ENCODE data around the gene SLC25A13. TPM values are rescaled to one million over a fixed set of nuclear protein-coding genes. Genes with fewer than 3 reads are reported as not detected.
A peak's percentile ranks its signal among the peaks of the same experiment; 100 is the strongest.

Gene SLC25A13
- total and polyA plus RNA-seq, 2 of the 13 experiments (the other 11 are each of a cell fraction or from before 2014, with no cell fraction given): 36.2 to 84.9 TPM

- Histone ChIP-seq H3K36me3 (replicated peaks in 1 of 2; ENCODE audit: control insufficient read depth in 1 of 2, insufficient read depth in 2 of 2, low read length in 2 of 2) (peaks cover 11 to 44% of the 10 kb centered on the region in 2 experiments), H3K27me3 (ENCODE audit: control insufficient read depth in 1 of 2, insufficient read depth in 2 of 2, low read length in 2 of 2) (no peaks in the 10 kb centered on the region), H4K20me1 (ENCODE audit: insufficient read depth, low read length) (no peaks in the 10 kb centered on the region), H2AFZ (ENCODE audit: low read length) (no peak overlapping the region), H3K4me3 (replicated peaks in 1 of 3; ENCODE audit: insufficient read depth in 1 of 3, low read depth in 2 of 3, low read length in 3 of 3) (no peak overlapping the region), H3K4me1 (ENCODE audit: insufficient read depth, low read length) (peaks cover 14% of the 10 kb centered on the region), H3K9me3 (ENCODE audit: low read length) (no peaks in the 10 kb centered on the region), H3K27ac (ENCODE audit: extremely low read length, insufficient read depth, low read length) (no peak overlapping the region), H3K79me2 (ENCODE audit: insufficient read depth, low read length) (no peaks in the 10 kb centered on the region), H3K4me2 (ENCODE audit: low read depth, low read length) (no peak overlapping the region), H3K9ac (ENCODE audit: insufficient read depth, low read depth, low read length) (no peak overlapping the region)
- FAIRE-seq (no peak), ATAC-seq (peak; percentile 50; the same call in 2 of the 3 replicates), DNase-seq (ENCODE audit: low spot score) (no peak)
- ChIA-PET CTCF (ENCODE audit: low intra/inter-chr PET ratio, low total read pairs) (no interaction called here), POLR2A (no interaction called here)
- WGBS (ENCODE audit: low lambda C conversion rate): 100% methylated on average over 3 of the region's 3 CpGs
- TF ChIP-seq ZNF510 (CRISPR knock-in tag; IDR thresholded peaks at IDR 0.05; ENCODE audit: low read depth): no peak
- TF ChIP-seq STAG1 (CRISPR knock-in tag; IDR thresholded peaks at IDR 0.05): peak; percentile 25; the same call in 1 of the 2 replicates
- BruUV-seq (replicated peaks): no TSS peak
- intact Hi-C loops (cut with micrococcal nuclease; ENCODE audit: unreplicated experiment): no loop called here
- in situ Hi-C loops (cut with HindIII; ENCODE audit: extremely low pct_ligation_motif_present, low pct_unique_long_range_greater_than_20kb): no loop called here
These were observed 190.4 kb downstream of the SLC25A13 start for GRCh38 chr7:96131525-96131924.

GRCh38 chr7:96127746-96128145 is 194.2 kb downstream of the SLC25A13 start:
- Histone ChIP-seq H3K9ac (ENCODE audit: insufficient read depth, low read depth, low read length) (no peak overlapping the region), H3K36me3 (replicated peaks in 1 of 2; ENCODE audit: control insufficient read depth in 1 of 2, insufficient read depth in 2 of 2, low read length in 2 of 2) (peaks cover 7 to 28% of the 10 kb centered on the region in 2 experiments), H3K27ac (ENCODE audit: extremely low read length, insufficient read depth, low read length) (no peak overlapping the region), H3K4me1 (ENCODE audit: insufficient read depth, low read length) (peaks cover 22% of the 10 kb centered on the region), H3K4me3 (replicated peaks in 1 of 3; ENCODE audit: insufficient read depth in 1 of 3, low read depth in 2 of 3, low read length in 3 of 3) (no peak overlapping the region), H3K27me3 (ENCODE audit: control insufficient read depth in 1 of 2, insufficient read depth in 2 of 2, low read length in 2 of 2) (no peaks in the 10 kb centered on the region), H3K4me2 (ENCODE audit: low read depth, low read length) (no peak overlapping the region), H4K20me1 (ENCODE audit: insufficient read depth, low read length) (no peaks in the 10 kb centered on the region), H3K79me2 (ENCODE audit: insufficient read depth, low read length) (no peaks in the 10 kb centered on the region), H3K9me3 (ENCODE audit: low read length) (no peaks in the 10 kb centered on the region), H2AFZ (ENCODE audit: low read length) (no peak overlapping the region)
- no TSS peak for BruUV-seq (replicated peaks)
- no peak for FAIRE-seq
- intact Hi-C loops (cut with micrococcal nuclease; ENCODE audit: unreplicated experiment): loop anchor here (2.0 kb wide), 1 partner anchor 47 kb away; no protein-coding TSS in a partner anchor
- TF ChIP-seq ATF6 (CRISPR knock-in tag; conservative IDR thresholded peaks at IDR 0.05): no peak
- TF ChIP-seq ZBTB7B (CRISPR knock-in tag; IDR thresholded peaks at IDR 0.05): no peak
- TF ChIP-seq ZBTB42 (CRISPR knock-in tag; IDR thresholded peaks at IDR 0.05): no peak
- no peak for ATAC-seq
- 88% methylated on average over 2 of the region's 2 CpGs for WGBS (ENCODE audit: low lambda C conversion rate)
- ChIA-PET POLR2A (no interaction called here), CTCF (ENCODE audit: low intra/inter-chr PET ratio, low total read pairs) (no interaction called here)
- in situ Hi-C loops (cut with HindIII; ENCODE audit: extremely low pct_ligation_motif_present, low pct_unique_long_range_greater_than_20kb): no loop called here
- DNase-seq (ENCODE audit: low spot score): no peak
